Lower lobe of right lung (tissue), 2 donors: ENCODE data around the gene ACTN1. TPM values are rescaled to one million over a fixed set of nuclear protein-coding genes. Genes with fewer than 3 reads are reported as not detected.

Source experiments
- ATAC-seq, 2 donors: fragments of 200-7000 bp; cut with Tn5 transposase; one replicate each; pipeline ENCODE4 v1.9.1; 2020 to 2022; ENCODE audit warnings: mild to moderate bottlenecking in 2 of 2, moderate library complexity in 2 of 2
- DNase-seq: peaks from one replicate; pipeline ENCODE4 v3.0.0-alpha.2; 2020
- H3K27ac ChIP-seq: fragments of 200-600 bp; one replicate; pipeline ENCODE4 v1.8.0; 2022
- H3K27me3 ChIP-seq: fragments of 200-600 bp; one replicate; pipeline ENCODE4 v1.8.0; 2022; ENCODE audit warnings: low read depth
- H3K36me3 ChIP-seq: fragments of 200-600 bp; one replicate; pipeline ENCODE4 v1.8.0; 2022; ENCODE audit warnings: mild to moderate bottlenecking
- H3K4me1 ChIP-seq: fragments of 200-600 bp; one replicate; pipeline ENCODE4 v1.8.0; 2022
- H3K4me3 ChIP-seq: fragments of 200-600 bp; one replicate; pipeline ENCODE4 v1.8.0; 2022; ENCODE audit warnings: mild to moderate bottlenecking
- H3K9me3 ChIP-seq: fragments of 200-600 bp; one replicate; pipeline ENCODE4 v1.8.0; 2022
- CTCF ChIP-seq: fragments of 200-600 bp; IDR thresholded peaks from one replicate; pipeline ENCODE4 v1.8.0; 2022; ENCODE audit warnings: antibody characterized with exemption, mild to moderate bottlenecking
- intact Hi-C: fragments of 100-400 bp; cut with DNase I; formaldehyde crosslinking; loops from one replicate; pipeline ENCODE4 v1.11.0; 2022
- total RNA-seq: library from RNA; stranded (reverse); fragmentation: NEBNext Ultra II Directional; extraction: Animal tissue kit (Norgen Biotek cat#: 25700); gene quantifications from one replicate; pipeline ENCODE4 v1.2.1, GENCODE V29; 2021
- donor health status: DM: no; HTN: yes; CAD: no; lungs with severe emphysema.

The ACTN1 gene
- total RNA-seq, 1 donor from 2014 or later, result 124 TPM

GRCh38 chr14:68979722-68980451 lies 785 bp upstream of the ACTN1 start:
- no peak for TF ChIP-seq CTCF
- no peaks in the 10 kb centered on the region for H3K9me3 ChIP-seq
- H3K4me1 ChIP-seq, result peaks cover 36% of the 10 kb centered on the region
- intact Hi-C loops, result no loop called here
- H3K36me3 ChIP-seq, result no peaks in the 10 kb centered on the region
- ATAC-seq (peak; percentile 36 to 42), DNase-seq (peak; percentile 73)
- peak overlapping the region; percentile 94 for H3K27ac ChIP-seq
- peak overlapping the region; percentile 94 for H3K4me3 ChIP-seq
- no peaks in the 10 kb centered on the region for H3K27me3 ChIP-seq

GRCh38 chr14:68978172-68978911 lies 760 bp downstream of the ACTN1 start:
- H3K4me3 ChIP-seq, result peak overlapping the region; percentile 94
- peak; percentile 79 for DNase-seq
- no peaks in the 10 kb centered on the region for H3K27me3 ChIP-seq
- ATAC-seq, result peak; percentile 66 to 79
- no peaks in the 10 kb centered on the region for H3K9me3 ChIP-seq
- peak overlapping the region; percentile 94 for H3K27ac ChIP-seq
- peaks cover 9% of the 10 kb centered on the region for H3K36me3 ChIP-seq
- peaks cover 40% of the 10 kb centered on the region for H3K4me1 ChIP-seq
- intact Hi-C loops, result no loop called here
- no peak for TF ChIP-seq CTCF

GRCh38 chr14:68977718-68978171 lies 1.4 kb downstream of the ACTN1 start:
- ATAC-seq (peak; percentile 12 to 45), DNase-seq (peak; percentile 81)
- H3K4me3 ChIP-seq, result peak overlapping the region; percentile 94
- peak; percentile 17 for TF ChIP-seq CTCF
- H3K36me3 ChIP-seq, result peaks cover 10% of the 10 kb centered on the region
- no peaks in the 10 kb centered on the region for H3K9me3 ChIP-seq
- H3K27me3 ChIP-seq, result no peaks in the 10 kb centered on the region
- H3K4me1 ChIP-seq, result peaks cover 40% of the 10 kb centered on the region
- peak overlapping the region; percentile 94 for H3K27ac ChIP-seq
- intact Hi-C loops, result no loop called here

DNA sequence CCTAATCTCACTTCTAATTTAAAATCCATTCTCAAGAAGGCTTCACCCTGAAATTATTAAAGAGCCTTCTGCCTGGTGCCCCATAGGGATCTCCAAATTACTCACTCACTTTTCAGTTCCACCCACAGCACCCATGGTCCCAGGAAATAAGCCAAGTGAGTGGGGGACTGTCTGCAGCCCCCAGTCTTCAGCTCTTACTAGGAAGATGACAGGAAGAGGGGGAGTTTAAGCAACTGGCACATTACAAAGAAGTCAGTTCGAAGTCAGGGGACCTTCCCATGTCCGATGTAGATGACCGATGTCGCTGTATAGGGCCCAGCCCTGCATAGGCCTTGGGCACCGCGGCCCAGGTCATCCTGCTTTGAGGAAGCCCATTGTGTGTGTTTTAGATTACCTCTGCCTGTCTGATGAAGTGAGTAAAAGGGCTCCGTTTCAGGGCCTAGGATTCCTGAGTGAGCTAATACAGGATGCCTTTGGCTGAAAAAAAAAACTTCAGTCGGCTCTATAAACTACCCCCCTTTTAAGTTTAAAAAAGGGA lies 1.9 kb downstream of the ACTN1 start:
- DNase-seq (no peak), ATAC-seq (no peak)
- H3K27ac ChIP-seq, result peak overlapping the region; percentile 94
- H3K4me1 ChIP-seq, result peaks cover 40% of the 10 kb centered on the region
- TF ChIP-seq CTCF, result no peak
- H3K36me3 ChIP-seq, result peaks cover 15% of the 10 kb centered on the region
- peak overlapping the region; percentile 94 for H3K4me3 ChIP-seq
- H3K9me3 ChIP-seq, result no peaks in the 10 kb centered on the region
- H3K27me3 ChIP-seq, result no peaks in the 10 kb centered on the region
- intact Hi-C loops, result no loop called here

- no peak for ATAC-seq
- intact Hi-C loops, result no loop called here
Observed at GRCh38 chr14:68976160-68977067, 2.7 kb downstream of the ACTN1 start.

More at GRCh38 chr14:68976160-68977067, 2.7 kb downstream of the ACTN1 start:
- Histone ChIP-seq H3K27ac (peak overlapping the region; percentile 94), H3K36me3 (peaks cover 20% of the 10 kb centered on the region), H3K27me3 (no peaks in the 10 kb centered on the region), H3K9me3 (no peaks in the 10 kb centered on the region), H3K4me1 (peaks cover 44% of the 10 kb centered on the region), H3K4me3 (peak overlapping the region; percentile 94)
- DNase-seq, result no peak
- no peak for TF ChIP-seq CTCF
